OCI-LY3 (cell line): ENCODE measurements around the gene C19orf12.

ENCODE experiments used
- CTCF ChIP-seq: fragments of 200-600, 300-600 bp; sonication (generic); IDR thresholded peaks from 2 replicates; pipeline ENCODE4 v1.5.1; 2014; ENCODE audit warnings: antibody characterized with exemption, low read length, low read depth
- EZH2phosphoT487 ChIP-seq: fragments of 200-600 bp; shearing (Covaris generic); IDR thresholded peaks from 2 replicates; pipeline ENCODE4 v1.6.1; 2018; ENCODE audit warnings: antibody characterized with exemption, mixed run types, low read depth

DNA sequence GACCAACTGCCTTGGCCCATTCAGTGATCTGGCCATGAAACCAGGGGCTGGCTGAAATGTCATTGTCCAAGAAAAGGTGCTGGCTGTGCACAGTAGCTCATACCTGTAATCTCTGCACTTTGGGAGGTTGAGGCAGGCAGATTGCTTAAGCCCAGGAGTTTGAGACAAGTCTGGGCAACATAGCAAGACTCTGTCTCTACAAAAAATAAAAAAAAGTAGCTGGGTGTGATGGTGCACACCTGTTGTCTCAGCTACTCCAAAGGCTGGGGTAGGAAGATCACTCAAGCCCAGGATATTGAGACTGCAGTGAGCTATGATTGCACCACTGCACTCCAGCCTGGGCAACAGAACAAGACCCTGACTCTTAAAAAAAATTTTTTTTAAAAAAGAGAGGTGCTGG, 28.6 kb upstream of the C19orf12 start:
- TF ChIP-seq CTCF (no peak), EZH2phosphoT487 (no peak)
